ENCODE results near the gene C1QTNF8.

C1QTNF8 gene

DNA sequence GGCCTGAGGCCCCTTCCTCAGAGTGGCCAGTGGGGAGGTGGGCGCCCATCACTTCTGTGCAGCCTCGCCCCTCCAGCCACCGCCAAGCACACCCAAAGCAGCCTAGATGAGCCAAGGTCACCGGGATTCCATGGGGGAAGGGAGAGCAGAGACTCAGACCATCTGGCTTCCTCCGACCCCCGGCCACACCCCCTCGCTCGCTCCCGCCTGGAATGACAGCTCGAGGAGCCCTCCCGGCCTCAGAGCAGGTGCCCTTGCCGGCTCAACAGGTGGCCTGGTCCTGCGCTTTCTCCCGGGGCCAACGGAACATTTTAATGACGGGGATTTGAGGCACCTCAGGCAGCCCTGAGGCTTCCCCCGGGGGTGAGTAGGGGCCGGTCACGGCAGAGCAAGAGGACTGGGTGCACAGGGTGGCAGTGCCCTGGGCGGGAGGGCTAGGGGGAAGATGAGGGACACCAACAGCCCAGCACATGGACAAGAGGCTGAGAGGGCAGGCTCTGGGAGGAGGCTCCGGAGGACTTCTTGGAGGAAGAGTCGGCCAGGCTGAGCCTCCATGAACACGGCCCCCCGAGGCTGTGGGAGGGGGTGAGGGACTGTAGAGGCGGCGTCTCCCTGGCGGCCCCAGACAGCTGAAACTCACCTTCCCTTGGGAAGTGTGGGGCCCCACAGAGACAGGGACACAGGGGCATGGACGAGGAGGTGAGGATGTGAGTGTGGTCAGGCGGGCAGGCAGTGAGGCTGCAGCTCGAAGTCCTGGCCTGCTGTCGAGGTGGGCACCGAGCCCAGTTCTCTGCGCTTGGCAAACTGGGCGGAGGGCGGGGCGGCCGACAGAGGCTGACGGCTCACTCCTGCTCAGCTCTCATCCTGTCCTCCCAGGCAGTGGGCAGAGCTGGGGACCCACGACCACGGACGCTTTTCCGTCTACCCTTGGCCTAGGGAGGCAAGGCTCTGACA, 12.5 kb upstream of the C1QTNF8 start:
- no peak for DNase-seq
- ATAC-seq = no peak

- DNase-seq = no peak
- no peak for ATAC-seq
These were observed 11.7 kb upstream of the C1QTNF8 start for GRCh38 chr16:1107731-1108130.

DNA sequence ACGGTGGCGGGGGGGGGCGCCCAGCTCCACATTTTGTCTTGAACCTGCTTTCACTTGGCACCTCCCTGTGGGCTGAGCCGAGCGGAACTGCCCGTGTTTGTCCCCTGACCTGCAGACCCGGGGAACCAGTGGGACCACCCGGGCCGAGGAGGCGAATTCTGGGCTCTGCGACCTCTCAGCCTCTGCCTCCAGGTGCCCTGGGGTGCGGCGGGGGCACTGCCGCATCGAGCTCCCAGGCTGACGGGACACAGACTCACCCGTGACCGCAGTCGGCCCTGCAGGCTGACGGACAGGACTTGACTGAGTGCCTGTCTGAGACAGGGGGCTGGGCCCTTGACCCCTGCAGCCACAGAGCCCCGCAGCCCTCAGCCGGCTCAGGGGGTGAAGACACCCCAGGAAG, 11.1 kb upstream of the C1QTNF8 start:
- DNase-seq (no peak), ATAC-seq (no peak)

- ATAC-seq = no peak
- no peak for DNase-seq
These were observed 10.6 kb upstream of the C1QTNF8 start for GRCh38 chr16:1106659-1107058.

DNA sequence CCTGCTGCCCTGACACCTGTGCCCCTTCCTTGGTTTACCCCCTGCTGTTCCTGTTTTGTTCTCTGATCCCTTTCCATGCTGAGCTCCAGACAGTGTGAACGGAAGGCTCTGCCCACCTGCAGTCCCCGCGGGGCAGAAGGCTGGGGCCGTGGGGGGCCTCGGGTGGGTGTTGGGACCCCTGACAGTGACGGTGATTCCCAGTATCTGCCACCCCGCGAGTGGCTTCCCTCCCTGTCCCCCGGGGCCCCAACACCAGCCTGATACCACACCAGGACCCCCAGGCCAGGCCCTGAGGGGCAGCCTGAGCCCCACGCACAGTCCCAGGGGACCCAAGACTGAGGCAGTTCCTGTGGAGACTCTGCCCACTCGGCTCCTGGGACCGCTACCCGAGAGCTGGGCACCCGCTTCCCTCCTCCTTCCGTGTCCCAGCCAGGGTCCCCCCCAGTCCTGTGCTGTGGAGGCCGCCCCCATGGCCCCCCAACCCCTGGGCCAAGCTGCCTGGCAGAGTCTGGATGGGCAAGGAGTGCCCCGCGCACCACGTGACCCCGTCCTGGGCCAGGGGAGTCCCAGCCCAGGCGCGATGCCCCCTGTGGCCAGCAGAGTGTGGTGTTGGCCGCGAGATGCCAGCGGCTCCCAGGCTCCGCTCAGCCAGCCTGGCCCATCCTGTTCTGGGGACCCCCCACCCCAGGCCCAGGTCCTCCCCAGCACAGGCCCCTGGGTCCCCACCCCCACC, 10.0 kb upstream of the C1QTNF8 start:
- DNase-seq (peak; percentile 59), ATAC-seq (peak; percentile 53)

DNA sequence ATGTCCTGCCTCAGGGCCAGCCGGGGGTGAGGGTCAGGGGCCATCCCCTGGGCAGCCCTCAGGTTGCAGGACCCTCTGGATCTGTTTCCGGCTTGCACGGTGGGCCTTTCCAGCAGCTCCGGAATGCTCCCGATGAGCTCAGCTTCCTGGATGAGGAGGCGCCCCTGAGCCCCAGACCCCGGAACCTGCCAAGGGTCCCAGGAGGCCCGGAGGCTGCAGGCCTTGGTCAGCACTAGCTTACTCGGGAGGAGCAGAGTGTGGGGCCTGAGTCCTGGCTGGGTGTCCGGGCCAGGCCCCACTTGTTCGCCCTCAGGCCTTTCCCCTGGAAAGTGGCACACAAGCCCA, 7.6 kb upstream of the C1QTNF8 start:
- no peak for DNase-seq
- no peak for ATAC-seq

DNA sequence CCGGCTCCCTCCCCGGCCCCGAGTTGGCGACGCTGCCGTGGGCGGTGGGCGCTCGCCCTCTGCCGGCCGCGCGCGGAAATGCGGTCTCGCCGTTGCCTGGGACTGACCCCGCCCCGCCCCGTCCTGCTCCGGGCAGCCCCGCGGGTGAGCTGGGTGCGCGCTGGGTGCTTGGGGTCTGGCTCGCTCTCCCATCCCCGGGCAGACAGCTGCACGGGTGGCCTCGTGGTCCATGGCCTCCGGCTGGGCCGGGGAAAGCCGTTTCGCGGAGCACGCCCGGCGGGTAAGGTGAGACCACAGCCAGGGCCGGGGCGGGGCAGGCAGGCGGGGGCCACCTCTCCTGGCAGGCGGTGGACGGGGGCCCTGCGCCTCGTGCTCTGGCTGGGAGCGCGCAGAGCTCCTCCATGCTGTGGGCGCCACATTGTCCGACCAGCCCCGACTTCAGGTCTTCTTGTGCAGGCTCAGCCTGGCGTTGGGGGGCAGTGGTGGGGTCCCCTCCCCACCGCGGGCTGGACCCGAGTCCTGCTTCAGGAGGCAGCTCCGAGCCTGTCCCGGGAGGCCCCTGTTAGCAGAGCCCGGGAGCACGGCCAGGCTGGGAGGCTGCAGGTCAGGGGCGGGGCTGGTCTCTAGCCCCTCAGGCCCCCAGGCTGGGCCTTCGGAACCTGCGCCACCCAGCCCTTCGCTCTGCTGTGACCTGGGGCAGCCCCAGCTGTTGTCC, 7.0 kb upstream of the C1QTNF8 start:
- peak; percentile 82 for DNase-seq
- peak; percentile 47 for ATAC-seq

DNA sequence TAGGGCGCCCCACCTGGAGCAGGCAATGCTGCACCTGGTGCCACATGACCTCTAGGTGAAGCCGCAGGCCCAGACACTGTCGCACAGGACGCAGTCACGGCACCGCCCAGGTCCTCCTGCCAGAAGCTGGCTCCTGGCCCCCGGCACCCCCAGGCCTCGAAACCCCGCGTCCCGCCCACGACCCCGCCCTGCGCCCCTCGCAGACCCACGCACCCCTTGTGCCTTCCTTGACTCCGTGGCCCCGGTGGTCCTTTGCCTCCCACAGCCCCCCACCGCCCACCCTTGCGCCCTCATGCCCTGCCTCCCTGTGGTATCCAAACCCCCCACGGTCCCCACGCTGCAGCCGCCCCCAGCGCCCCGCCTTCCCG, 6.3 kb upstream of the C1QTNF8 start:
- no peak for ATAC-seq
- DNase-seq = no peak

GRCh38 chr16:1101573-1102332, 5.7 kb upstream of the C1QTNF8 start:
- no peak for DNase-seq

DNA sequence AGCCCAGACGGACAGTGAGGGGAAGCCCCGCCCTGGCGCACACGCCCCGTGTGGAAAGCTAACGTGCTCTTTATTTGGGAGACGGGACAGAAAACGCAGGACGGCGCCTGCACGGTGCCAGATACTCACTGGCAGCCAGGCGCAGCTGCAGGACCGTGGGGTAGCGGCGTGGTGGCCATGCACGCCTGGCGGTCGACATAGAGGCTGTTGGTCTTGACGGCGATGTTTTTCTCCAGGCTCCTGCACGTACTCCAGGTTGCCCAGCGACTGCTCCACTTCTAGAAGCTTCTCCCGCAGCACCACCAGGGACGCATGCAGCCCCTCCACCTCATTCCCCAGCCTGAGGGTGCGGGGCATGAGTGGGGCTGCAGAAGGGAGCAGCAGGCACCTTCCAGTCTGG, 5.1 kb upstream of the C1QTNF8 start:
- DNase-seq = no peak

More at GRCh38 chr16:1101573-1102332, 5.7 kb upstream of the C1QTNF8 start:
- no peak for ATAC-seq

DNA sequence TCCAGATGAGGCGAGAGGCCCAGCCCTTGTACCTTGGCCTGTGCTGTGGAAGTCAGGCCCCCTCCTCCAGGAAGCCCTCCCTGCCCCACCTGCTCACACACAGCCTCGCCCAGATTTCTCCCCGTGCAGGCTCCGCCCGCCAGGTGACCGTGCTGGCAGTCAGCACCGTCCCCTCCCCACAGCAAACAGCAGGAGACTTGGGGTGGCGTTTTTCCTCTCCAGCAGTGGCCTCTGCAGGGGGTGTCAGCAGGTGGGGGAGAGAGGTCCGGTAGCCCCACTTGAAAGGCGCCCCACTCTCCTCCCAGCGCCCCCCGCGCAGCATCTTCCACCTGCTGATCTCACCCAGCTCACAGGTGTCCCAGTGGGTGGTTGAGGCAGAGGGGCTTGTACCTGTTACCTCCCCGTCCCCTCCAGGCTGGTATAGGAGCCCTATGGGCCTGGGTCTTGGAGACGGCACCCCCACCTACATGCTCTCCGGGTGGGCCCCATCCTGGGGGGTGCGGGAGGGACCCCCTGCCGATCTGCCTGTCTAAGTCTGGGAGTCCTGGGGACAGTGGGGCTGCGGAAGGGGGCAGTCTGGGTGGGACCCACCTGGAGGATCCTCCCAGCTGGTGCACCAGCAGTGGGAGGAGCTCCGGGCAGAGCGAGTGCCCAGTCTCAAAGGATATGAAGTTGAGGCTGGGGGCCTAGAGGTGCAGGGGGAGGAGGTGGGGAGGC, 4.2 kb upstream of the C1QTNF8 start:
- ATAC-seq (no peak), DNase-seq (no peak)

More for the DNA sequence above, 5.1 kb upstream of the C1QTNF8 start:
- no peak for ATAC-seq

DNA sequence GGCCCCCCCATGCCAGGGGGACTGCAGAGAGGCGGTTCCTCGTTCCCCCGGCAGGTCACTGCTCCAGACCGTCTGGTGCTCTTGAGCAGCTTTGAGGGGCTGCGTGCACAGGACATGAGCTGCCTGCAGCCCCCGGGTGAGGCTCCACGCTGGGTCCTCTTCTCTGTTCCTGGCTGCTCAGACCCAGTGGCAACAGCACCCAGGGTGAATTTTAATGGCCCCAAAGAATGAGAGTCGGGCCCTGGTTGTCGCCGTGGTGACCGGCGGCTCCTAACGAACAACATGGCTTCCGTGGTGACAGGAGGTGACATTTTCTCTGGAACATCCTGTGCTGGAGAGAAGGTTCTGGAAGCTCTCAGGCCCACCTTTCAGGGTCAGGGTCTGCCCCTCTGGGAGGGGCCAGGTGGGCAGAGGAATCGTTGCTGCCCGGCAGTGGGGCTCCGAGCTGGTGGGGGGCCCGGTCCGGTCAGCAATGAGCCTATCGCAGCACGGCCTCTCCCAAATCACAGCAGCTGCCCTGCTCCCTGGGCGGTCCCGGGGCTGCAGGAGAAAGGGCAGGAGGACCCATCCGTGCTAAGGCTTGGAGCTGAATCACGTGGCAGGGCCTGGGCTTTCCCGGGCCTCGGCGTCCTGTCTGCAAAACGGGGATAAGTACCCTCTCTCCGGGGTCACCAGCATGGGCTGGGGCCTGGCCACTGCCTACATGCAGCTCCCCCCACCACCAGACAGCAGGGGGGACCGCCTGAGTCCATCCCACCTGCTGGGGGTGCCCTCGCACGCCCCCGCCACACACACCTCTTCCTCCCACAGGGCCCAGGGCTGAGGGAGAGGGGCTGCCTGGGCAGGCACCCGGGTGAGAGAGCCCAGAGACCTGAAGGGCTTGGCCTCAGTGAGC, 3.4 kb upstream of the C1QTNF8 start:
- no peak for ATAC-seq
- DNase-seq = no peak

- no peak for DNase-seq
- no peak for ATAC-seq
These were observed 2.4 kb upstream of the C1QTNF8 start for GRCh38 chr16:1098266-1098991.

- DNase-seq (no peak), ATAC-seq (no peak)
These were observed 1.8 kb upstream of the C1QTNF8 start for GRCh38 chr16:1097800-1098199.

DNA sequence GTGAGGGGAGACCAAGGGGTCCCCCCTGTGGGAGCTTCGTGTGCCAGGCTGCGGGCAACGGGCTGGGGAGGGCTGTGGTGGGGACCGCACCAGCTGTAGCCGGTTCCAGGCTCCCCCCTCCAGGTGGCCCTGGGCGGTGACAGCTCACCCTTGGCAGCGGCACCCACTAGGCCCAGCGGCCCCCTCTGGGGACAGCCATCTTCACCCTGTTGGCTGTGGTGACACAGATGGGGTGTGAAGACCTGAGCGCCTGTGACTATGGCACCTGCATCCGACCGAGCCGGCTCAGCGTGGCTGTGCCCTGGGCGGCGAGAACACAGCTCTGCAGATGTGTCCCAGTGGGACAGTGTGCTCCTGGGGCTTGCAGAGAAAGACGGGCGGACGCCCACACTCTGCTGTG, 1.1 kb upstream of the C1QTNF8 start:
- no peak for DNase-seq
- ATAC-seq = no peak

- DNase-seq = no peak
These were observed 435 bp downstream of the C1QTNF8 start for GRCh38 chr16:1095450-1096168.

GRCh38 chr16:1094601-1095449, 1.2 kb downstream of the C1QTNF8 start:
- no peak for DNase-seq
- ATAC-seq = no peak

More at GRCh38 chr16:1095450-1096168, 435 bp downstream of the C1QTNF8 start:
- no peak for ATAC-seq

- ATAC-seq (no peak), DNase-seq (no peak)
These were observed 1.9 kb downstream of the C1QTNF8 start for GRCh38 chr16:1094124-1094479.

Measured in stimulated activated naive CD8-positive, alpha-beta T cell treated with anti-CD3 and anti-CD28 coated beads, Interleukin-15, Interleukin-2, amounts not matched to agents 100 U/mL and 50 U/mL, for 24 hours (primary cell).